ENCODE results near the gene LCP2.

LCP2 gene

DNA sequence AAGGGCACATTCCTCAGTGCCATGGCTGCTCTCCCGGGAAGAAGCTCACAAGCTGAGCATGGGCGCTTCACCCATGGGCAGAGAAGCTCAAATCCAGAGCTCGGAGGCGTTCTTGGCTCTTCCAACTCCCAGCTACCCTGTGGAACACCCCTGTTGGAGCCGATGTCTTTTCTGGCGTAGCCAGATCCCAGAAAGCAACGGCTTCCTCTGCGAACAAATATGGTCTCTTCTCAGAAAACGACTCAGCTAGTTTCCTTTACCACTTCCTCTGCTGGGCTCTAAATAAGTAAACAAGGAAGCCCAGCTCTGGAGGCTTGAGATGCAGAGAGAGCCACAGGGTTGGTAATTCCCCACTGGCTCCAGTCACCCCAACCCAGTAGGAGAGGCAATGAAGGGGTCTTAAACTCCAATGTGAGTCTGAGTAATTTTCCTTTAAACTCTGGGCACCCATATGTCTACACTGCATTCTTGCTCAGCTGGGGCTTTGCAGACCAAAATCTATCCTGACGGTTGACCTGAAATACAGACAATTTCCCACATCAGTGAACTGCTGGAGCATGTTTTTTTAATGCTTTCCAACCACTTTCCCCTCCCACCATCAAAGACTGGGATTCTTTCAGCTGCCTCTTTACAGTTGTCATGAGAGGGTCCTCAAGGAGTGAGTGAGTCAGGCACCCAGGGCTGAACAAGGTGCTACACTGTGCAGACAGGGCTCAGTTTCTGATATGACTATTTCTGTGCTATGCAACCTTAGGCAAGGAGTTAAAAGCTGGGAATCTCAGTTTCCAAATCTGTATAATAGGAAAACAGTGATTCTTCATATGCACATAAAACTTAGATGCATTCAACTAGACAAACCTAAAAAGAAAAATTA lies at the start of gene LCP2:
LCP2 (minus strand) TSS at position 189 of the 874 bp plus-strand sequence; CDS start at position 23, 166 bp downstream.
- DNase-seq = no peak
- intact Hi-C loops (cut with DNase I) = no loop called here

DNA sequence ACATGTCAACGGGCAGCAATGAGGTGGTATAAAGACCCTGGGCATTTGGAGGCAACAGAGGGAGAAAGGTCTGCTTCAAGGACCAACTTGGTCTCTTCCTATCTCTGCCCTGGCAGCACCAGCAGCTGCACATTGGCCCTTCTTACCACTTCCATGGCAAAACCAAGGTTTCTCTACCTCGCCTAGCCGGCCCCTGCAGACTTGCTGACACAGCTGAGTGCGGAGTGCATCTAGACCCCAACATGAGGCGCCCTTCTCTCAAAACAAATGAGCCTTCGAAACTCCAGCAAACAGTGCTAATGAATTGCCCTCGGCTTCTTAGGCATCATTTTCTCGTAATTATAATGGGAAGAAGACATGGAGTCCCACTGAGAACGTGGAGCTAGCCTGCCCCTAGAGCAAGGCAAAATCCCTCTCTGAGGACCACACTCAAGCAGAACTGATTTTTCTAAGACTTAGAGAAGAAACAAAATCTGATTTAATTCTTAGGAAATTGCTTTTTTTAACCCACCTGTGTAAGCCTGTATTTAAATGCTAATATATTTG lies 49.5 kb upstream of the LCP2 start:
- DNase-seq = no peak
- intact Hi-C loops (cut with DNase I) = loop anchor here (5.0 kb wide), 1 partner anchor 80 kb away; no protein-coding TSS in a partner anchor

DNA sequence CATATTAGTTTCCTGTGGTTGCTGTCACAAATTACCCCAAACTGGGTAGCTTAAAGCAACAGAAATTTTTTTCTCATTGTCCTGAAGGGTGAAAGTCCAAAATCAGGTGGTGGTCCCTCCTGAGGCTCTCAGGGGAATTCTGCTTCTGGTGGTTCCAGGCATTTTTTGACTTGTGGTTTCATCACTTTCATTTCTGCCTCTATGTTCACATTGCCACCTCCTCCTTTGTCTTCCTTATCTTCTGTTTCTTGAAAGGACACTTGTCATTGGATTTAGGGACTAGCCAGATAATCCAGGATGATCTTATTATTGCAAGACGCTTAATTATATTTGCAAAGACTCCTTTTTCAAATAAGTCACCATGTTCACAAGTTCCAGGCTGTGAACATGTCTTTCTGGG lies 48.4 kb upstream of the LCP2 start:
- DNase-seq = no peak
- intact Hi-C loops (cut with DNase I) = loop anchor here (5.0 kb wide), 1 partner anchor 79 kb away; no protein-coding TSS in a partner anchor

DNA sequence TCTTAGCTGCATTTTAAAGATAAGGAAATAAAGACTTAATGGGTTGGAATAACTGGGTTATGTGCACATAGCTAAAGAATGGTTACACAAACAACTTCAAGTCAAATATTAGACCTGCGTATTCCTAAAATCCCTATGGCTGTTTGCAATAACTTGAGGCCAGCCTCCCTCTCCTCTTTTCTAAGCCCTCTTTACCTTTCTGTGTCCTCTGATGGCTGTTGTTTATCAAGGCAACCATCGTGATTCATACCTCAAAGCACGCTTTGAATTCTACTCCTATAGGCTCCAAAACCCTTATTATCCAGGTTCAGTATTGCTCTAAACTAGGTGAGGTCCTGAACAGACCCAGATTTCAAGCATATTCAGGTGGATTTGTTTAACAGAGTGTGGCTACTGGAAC lies 45.6 kb upstream of the LCP2 start:
- intact Hi-C loops (cut with DNase I) = no loop called here

DNA sequence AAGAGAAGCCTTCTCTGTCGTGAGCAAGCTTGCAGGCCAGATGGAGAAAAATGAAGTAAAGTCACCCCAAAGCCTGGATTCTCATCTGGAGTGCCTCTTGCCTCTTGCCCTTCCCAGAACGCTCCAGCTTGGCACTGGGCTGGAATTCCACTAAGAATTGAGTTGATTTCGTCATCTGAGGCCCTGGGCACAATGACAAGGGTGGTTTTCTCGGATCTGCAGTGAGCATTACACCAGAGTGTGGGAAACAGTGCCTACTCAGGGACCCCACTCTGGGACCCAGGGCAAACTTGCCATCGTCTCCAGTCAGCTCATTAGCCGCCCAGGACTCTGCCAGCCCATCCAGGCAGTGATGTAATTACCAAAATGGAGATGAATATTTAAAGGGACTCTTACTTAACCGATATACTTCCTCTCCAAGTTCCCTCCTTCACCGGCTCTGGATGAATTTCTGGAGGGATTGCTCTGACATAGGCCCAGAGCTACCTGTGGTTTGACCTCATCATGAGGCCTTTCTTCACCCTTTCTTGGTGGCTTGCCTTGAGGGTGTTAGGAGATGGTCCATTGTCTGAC lies 44.7 kb upstream of the LCP2 start:
- DNase-seq = no peak
- intact Hi-C loops (cut with DNase I) = no loop called here

More for the DNA sequence above, 45.6 kb upstream of the LCP2 start:
- no peak for DNase-seq

DNA sequence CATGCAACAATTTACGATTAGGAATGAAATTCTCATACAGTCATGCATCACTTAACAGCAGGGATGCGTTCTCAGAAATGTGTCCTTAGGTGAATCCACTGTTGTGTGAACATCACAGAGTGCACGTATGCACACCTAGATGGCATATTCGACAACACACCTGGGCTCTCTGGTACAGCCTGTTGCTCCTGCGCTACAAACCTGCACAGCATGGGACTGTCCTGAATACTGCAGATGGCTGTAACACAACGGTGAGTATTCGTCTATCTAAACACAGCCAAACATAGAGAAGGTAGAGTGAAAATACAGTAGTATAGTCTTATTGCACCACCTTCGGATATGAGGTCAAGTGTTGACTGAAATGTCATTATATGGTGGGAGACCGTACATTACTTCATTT lies 44.0 kb upstream of the LCP2 start:
- no peak for DNase-seq
- intact Hi-C loops (cut with DNase I) = no loop called here

DNA sequence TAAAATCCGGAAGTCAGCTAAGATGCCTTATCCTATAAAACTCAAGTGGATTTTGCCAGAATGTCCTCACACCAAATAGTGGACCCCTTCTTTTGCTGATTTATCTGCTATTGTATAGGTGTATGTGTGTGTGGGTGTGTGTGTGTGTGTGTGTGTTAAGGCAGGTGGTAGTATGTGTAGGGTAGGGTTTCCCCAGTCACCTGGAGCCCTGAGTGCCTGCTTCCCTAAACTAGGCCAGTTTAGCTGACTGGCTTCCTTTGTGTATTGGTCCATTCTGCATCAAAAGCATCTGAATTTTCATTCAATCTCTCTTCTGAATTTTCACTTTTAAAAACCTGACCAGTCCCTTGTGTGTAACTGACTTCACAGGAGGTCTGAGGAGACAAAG lies 42.2 kb upstream of the LCP2 start:
- intact Hi-C loops (cut with DNase I) = no loop called here
- no peak for DNase-seq

DNA sequence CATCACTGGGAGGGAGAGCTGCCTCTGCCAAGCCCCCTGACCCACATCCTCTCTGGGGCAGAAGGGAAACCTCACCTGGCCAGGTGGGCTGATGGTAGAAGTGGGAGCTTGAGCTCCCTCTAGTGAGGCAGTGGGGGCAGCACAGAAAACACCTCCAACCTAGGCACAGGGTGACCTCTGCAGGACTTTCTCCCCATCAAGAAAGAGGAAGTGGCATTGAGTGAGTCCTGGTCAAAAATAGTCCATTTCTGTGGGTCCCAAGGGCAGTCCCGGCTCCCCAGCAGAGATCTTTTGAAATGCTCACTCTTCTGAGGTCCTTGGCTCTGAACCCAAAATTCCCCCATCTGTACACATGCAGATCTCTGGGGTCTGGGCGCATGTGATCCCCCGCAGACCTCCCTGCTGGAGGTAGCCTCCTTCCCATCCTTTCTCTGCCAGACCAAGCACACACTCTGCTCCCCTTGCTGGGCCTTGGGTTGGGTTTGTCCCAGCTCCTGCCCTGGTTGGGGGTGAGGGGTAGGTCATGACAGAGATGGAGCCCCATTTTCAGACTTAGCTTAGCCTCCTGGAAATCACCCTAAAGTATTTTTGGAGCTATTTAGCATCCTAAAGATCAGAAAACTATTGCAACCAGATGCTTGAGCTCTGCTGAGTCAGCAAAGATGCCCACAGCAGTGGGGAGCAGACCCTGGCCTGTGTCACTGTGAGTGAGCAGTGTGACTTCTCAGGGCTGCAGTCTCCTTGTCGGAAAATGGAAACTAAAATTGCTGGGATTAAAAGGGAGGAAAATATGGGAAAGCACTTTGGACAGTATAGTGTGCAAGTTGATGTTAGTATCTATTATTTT lies 41.6 kb upstream of the LCP2 start:
- no peak for DNase-seq
- intact Hi-C loops (cut with DNase I) = no loop called here

DNA sequence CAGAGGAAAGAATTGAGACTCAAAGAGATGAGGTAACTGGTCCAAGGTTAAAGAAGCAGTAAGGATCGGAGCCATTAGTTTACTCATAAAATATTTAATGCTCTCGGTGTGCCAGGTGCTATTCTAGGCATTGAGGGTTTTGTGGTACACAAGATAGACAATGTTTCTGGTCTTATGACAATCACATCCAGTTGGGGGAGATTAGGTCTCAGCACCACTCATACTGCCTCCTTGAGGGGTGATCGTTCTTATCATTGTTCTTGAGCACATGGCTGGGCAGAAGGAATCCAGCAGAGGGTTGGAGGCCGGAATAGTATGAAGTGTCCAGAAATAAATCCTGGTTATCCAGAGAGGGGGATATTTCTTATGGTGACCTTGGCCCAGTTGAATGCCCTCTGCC lies 40.7 kb upstream of the LCP2 start:
- intact Hi-C loops (cut with DNase I) = no loop called here

DNA sequence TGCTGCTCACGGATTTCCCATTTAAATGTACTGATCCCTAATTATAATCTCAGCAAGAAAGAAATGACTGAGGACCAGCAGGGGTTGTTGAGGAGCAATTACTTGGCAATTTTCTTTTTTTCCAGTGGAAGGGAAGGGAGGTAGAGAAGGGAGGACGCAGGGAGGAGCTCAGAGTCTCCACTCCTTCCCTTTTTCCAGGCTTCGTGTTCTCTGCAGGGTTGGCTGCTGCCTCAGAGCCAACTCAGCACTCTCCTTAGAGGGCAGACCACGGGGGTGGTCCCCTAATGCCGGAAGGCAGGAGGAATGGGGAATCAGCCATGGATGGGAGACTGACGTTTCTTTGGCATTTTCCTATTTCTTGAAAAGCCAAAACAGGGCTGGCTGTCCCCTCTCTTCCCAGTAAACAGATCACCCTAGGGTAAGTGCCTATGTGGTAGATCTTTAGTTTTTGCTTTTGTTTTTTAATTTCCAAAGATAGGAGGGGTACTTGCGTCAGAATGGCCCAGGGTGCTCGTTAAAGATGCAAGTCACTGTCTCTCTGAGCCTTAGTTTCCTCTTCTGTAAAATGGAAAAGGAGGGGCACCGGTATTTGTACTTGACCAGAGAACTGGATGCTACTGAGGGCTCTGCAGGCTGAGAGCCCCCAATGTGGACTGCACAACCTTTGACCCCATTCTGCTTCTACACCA lies 39.6 kb upstream of the LCP2 start:
- intact Hi-C loops (cut with DNase I) = no loop called here
- DNase-seq = no peak

More for the DNA sequence above, 40.7 kb upstream of the LCP2 start:
- no peak for DNase-seq

DNA sequence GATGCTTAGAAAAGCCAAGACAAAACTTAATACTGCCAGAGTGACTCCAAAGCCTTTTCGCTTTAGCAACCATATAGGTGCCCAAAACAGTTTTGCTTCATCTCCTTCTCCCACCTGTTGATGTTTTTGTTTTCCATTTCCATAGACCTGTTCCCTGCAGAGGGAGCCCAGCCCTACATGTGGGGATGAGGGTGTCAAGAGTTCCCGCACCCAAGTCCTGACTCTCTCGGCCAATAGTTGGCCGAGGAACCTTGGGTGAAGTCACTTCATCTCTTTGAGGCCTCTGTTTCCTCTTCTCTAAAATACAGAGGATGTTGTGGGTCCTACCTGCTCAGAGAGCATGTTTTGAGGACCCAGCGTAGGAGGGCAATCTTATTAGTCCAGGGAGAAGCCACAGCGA lies 38.5 kb upstream of the LCP2 start:
- DNase-seq = no peak
- intact Hi-C loops (cut with DNase I) = no loop called here

DNA sequence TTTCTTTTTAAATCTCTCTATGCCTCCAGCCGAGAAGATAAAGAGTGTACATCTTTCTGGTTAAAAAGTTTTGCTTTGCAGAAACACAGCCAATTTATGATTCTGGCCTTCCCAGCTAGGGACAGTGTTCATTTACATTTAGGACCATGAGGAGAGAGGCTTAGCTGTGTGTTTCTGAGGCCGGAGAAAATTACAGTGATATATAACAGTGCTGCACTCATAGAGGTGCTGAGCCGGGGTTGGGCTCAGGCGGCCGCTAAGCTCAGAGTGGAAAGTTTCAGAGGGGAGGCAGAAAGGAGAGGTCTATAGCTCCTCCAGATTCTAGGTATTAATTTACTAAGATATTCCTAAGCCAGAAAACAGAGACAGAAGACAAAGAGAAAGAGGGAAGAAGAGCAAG lies 37.0 kb upstream of the LCP2 start:
- intact Hi-C loops (cut with DNase I) = no loop called here
- DNase-seq = no peak

DNA sequence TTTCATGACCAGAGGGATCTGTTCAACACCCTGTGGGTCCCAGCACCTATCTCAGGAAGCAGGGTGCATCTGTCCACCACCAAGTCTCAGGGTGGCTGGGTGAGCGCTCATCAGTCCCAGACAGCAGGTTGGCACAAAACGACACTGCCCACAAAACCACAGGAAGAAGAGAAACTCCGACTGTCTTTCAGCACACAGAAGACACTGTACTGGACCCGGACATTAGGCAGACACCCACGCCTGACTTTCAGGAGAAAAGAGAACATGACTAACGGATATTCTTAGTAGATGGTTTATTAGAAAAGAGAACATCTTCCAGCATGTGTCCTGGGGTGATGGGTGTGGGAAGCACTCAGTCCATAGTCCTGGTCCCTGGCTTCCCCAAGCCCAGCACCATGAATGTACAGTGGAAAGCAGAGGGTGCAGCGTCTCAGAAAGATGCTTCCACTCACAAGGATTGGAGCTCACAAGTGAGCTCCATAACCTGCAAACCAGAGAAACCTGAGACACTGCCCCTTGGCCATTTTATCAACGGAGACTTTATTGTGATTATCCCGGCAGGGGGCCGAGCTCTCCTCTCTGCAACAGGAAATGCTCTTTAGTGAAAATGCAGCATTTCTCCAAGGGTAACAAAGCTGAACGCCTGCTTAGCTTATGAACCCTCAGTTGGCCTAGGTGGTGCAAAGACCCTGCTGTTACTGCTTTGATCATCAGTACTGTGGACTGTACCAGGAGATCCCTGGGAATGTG lies 35.8 kb upstream of the LCP2 start:
- intact Hi-C loops (cut with DNase I) = no loop called here
- DNase-seq = no peak

DNA sequence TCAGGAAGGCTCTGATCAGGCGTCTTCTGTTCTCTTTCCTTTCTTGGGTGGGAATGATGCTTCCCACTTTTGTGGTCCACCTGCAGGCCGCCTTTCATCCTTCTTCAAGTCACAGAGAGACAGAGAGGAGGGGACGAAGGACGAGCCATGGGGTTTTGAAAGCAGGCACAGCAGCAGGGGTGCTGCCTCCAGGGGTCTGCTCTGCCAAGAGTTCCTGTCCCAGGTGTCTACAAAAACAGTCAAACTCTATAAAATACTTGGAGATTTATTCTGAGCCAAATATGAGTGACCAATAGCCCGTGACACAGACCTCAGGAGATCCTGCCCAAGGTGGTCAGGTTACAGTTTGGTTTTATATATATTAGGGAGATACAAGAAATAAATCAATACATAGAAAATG lies 34.5 kb upstream of the LCP2 start:
- intact Hi-C loops (cut with DNase I) = no loop called here
- DNase-seq = no peak

DNA sequence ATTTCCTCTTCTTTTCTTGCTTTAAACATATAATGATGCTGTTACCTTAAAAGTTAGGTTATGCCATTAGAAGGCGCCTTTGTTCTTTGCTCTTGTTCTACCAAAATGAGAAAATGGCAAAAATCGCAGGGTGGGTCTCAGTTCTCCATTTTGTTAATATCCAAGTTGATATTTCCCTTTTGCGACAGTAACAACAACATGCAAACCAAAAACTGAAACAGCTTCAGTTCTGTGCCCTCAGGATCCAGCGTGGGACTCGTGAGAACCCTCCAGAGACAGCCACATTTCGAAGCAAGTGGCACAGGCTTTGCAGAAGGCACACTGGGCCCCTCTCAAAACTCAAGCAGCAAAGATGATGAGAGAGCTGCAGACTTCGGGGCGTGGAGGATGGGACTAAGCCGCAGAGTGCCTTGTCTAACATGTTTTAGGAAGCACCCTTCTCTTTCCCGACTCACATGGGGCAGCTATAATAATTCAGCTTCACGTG lies 33.0 kb upstream of the LCP2 start:
- intact Hi-C loops (cut with DNase I) = no loop called here
- DNase-seq = no peak

DNA sequence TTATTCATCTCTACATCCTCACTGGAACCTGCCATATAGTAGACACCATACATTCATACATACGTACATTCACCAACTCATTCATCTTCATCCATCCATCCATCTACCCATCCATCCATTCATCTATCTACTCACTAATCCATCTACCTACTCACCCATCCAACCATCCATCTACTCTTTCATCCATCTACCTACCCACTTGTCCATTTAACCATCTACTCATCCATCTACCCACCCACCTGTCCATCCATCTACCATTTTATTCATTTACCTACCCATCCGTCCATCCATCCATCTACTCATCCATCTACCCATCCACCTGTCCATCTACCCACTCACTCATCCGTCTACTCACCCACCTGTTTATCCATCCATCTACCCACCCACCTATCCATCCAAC lies 31.9 kb upstream of the LCP2 start:
- intact Hi-C loops (cut with DNase I) = no loop called here
- DNase-seq = no peak

DNA sequence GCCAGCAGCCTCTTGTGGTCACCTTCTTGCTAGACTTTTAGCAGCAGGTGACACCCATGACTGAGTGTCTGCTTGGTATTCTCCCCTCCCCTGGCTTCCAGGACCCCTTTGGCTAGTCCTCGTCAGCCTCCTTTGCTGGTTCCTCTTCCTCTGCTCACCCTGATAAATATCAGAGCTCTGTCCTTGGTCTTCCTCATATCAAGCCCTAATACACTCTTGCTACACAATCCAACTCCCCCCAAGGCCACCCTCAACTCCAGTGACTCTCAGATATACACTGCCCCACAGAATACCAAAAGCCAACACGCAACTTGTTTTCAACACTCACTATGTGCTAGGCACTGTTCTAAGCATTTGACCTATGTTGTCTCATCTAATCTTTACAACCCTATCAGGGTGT lies 30.3 kb upstream of the LCP2 start:
- intact Hi-C loops (cut with DNase I) = no loop called here
- DNase-seq = no peak

DNA sequence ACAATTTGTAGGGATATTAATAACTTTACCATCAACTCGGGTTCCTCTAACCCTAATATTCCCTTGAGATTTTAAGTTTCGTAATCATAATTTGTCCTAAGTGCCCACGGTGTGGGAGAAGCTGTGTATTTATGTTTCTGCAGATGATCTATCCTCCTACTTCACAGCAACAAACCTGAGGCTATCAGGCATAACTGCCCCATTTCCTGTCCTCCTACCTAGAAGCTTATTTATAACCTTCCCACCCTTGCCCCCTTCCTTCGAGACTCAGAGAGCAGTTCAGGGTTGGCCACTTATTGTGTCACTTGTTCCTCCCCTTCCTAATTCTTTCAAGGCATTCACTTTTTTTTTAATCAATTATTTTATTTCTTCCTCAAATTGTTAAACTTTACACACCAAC lies 29.6 kb upstream of the LCP2 start:
- DNase-seq = no peak
- intact Hi-C loops (cut with DNase I) = no loop called here

DNA sequence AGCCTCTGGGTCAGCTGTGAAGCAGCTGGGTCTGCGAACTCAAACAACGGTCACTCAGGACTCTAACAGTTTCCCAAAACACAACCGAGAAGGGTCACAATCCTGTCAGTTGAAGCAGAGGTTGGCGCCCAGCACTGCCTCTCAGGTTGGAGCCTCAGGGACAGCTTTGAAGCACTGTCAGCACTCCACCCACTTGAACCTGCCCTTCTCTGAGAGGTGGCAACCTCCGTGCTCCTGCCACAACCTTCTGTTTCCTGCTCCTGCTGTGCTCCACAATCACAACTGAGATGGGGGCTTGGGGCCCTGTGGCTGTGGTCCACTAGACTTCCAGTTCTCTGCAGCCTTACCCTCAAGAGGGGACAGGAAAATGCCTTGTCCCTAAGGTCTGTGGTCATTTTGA lies 21.7 kb upstream of the LCP2 start:
- intact Hi-C loops (cut with DNase I) = loop anchor here (10.0 kb wide), 1 partner anchor 54 kb away; no protein-coding TSS in a partner anchor
- no peak for DNase-seq
